ENCODE data around the gene SNAP25.

DNA sequence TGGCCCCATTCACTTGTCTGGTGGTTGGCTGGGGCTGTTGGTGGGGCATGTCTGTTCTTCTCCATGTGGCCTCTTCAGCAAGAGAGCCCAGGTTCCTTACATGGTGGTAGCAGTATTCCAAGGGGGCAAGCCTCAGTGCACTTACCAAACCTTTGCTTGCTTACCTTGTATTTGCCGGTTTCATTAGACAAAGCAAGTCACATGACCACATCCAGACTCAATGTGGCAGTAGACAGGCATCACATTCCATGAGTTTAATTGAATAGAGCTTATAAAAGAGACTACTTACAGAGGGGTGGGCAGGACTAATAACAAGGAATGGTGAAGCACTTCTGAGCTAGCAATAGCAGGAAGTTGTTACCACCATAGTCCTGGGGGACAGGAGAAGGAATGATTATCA is 78.6 kb downstream of the SNAP25 start:
- no peak for TF ChIP-seq POLR2A (IDR thresholded peaks at IDR 0.05)
- TF ChIP-seq, protein P1, sequence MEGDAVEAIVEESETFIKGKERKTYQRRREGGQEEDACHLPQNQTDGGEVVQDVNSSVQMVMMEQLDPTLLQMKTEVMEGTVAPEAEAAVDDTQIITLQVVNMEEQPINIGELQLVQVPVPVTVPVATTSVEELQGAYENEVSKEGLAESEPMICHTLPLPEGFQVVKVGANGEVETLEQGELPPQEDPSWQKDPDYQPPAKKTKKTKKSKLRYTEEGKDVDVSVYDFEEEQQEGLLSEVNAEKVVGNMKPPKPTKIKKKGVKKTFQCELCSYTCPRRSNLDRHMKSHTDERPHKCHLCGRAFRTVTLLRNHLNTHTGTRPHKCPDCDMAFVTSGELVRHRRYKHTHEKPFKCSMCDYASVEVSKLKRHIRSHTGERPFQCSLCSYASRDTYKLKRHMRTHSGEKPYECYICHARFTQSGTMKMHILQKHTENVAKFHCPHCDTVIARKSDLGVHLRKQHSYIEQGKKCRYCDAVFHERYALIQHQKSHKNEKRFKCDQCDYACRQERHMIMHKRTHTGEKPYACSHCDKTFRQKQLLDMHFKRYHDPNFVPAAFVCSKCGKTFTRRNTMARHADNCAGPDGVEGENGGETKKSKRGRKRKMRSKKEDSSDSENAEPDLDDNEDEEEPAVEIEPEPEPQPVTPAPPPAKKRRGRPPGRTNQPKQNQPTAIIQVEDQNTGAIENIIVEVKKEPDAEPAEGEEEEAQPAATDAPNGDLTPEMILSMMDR (IDR thresholded peaks at IDR 0.05): no peak
